Activated effector memory CD4-positive, alpha-beta T cell treated with anti-CD3 and anti-CD28 coated beads, Interleukin-2, amount 50 U/mL, for 16 hours (primary cell): ENCODE data around the gene PCSK4.
"Not testable (repeated sequence)": the region's sequence is repeated elsewhere in the genome, so short reads cannot be mapped to it uniquely, and the experiment has no call there.

ENCODE experiments used
- DNase-seq: peaks from one replicate; pipeline ENCODE4 v3.0.0-alpha.2; 2020

Gene PCSK4

DNA sequence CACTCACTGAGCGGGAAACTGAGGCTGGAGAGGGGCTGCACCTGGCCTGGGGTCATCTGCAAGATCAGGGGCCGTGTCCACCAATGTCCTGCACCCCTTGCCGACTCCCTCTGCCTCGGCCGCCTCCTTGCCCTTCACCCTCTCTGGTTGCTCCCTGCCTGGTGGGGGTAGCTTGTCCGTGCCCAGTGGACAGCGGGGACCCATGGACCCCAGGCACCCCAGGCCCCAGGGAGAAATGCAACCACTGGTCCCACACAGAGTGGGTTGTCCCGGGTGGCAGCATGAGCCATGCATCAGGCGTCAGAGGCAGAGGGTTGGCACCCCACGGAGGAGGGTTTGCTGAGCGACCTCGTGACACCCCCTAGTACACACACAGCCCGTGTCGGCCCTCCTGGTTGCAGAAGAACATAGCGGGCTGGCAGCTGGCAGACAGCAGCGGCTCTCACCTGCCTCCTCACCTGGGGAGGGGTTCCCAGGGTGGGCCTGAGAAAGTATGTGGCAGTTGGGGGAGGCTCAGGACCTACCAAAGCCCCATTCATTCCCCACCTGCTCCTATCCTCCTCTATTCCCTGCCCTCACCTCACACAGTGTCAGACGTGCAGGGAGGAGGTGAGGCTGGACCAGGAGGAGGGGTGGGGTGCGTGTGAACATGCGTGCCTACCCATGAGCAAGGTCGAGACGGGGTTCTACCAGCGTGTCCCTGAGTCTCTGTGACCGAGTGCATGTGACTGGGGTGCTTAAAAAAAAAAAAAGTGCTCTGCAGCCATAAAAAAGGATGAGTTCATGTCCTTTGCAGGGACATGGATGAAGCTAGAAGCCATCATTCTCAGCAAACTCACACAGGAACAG, 14.0 kb upstream of the PCSK4 start:
- no peak for DNase-seq

DNA sequence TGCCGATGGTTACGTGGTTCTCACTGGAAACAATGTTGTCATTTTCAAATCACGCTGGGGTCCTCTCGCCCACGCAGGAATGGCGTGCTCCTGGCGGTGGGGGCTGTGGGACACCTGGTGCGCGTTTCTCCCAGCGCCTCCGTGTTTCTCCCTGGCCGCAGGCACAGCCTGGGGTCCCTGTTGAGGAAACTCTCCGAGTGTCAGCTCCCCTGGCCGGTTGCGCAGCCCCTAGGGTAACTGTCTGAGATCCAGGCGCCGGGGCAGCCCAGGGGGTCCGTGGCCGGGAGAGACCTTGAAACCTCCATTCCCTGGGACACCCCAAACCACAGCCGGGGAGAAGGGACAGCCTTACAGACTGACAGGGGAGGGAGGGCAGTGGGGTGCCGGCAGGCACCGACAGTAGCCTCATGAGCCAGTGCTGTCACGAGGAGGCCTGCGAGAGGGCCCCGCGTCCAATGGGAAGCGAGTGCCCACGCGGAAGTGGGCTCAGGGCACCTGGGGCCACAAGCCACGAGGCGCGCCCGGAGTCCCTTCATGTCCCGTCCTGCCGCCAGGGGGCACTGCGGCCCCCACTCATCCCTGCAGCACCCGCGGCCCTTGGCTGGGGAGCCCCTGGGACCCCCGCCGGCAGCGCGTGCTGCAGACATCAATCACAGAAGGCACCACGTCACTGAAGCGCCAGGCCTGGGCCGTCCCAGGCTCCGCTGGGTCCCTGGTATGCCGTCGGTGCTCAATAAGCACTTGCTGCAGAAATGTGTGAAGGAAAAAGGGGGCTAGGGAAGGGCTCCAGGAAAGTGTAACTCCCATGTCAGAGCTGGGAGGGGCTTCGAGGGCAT, 13.2 kb upstream of the PCSK4 start:
- DNase-seq, result peak; percentile 88

DNA sequence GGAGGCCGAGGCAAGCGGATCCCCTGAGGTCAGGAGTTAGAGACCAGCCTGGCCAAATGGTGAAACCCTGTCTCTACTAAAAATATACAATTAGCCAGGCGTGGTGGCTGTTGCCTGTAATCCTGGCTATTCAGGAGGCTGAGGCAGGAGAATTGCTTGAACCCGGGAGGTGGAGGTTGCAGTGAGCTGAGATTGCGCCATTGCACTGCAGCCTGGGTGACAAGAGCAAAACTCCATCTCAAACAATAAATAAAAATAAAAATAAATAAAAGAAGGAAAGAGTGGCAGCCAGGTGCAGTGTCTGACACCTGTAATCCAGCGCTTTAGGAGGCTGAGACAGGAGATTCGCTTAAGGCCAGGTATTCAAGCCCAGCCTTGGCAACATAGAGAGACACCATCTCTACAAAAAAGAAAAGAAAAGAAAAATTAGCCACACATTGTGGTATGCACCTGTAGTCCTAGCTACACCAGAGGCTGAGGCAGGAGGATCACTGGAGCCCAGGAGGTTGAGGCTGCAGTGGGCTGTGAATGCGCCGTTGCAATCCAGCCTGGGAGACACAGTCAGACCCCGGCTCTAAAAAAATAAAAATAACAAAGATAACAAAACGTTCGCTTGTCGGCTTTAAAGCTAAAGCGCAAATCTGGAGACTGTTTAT, 12.4 kb upstream of the PCSK4 start:
- DNase-seq, result no peak

DNA sequence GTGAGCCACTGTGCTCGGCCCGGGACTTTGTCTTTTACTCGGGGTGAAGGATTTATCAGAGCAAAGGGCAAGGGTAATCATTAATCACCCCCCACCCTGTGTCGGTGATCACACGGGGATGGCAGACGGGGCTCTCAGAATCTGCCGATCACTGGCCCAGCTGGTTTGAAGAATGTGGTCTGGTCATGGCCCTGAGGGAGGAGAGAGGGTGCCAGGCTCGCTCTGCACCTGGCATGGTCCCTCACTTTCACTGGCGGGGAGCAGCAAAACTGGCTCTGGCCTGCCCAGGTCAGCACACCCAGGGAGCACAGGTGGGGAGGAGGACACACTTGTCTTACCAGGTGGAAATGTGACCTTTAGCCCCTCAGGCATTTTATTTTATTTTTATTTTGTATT, 11.0 kb upstream of the PCSK4 start:
- DNase-seq, result no peak

DNA sequence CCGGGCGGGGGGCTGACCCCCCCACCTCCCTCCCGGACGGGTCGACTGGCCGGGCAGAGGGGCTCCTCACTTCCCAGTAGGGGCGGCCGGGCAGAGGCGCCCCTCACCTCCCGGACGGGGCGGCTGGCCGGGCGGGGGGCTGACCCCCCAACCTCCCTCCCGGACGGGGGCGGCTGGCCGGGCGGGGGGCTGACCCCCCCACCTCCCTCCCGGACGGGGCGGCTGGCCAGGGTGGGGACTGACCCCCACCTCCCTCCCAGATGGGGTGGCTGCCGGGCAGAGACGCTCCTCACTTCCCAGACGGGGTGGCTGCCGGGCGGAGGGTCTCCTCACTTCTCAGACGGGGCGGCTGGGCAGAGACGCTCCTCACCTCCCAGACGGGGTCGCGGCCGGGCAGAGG, 9.1 kb upstream of the PCSK4 start:
- DNase-seq, result not testable (repeated sequence)

DNA sequence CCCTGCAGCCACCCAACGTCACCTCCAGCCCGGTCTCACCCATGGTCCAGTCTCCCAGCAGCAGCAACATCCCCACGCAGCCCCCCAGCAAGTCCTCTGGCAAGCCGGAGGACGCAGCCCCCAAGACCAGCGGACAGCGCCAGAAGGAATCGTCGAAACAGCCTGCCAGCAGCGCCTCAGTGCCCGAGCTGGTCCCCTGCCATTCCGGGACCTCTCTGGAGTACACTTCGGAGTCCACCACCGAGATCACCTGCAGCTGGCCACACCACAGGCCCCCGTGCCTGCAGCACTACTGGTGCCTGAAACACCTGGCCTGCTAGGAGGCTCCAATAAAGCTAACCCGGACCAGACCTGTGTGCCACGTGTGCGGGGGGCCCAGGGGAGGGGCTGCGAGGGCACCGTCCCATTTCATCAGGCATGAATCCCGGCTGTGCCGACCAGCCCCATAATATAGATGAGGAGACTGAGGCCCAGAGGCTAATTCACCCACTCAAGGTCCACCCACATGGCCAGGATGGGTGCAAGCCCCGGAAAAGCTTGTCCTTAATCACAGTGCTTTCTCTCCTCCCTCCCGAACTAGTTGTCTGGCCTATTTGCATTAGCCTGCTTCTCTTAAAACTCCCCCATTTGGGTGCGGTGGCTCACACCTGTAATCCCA, 7.6 kb upstream of the PCSK4 start:
- DNase-seq, result no peak

DNA sequence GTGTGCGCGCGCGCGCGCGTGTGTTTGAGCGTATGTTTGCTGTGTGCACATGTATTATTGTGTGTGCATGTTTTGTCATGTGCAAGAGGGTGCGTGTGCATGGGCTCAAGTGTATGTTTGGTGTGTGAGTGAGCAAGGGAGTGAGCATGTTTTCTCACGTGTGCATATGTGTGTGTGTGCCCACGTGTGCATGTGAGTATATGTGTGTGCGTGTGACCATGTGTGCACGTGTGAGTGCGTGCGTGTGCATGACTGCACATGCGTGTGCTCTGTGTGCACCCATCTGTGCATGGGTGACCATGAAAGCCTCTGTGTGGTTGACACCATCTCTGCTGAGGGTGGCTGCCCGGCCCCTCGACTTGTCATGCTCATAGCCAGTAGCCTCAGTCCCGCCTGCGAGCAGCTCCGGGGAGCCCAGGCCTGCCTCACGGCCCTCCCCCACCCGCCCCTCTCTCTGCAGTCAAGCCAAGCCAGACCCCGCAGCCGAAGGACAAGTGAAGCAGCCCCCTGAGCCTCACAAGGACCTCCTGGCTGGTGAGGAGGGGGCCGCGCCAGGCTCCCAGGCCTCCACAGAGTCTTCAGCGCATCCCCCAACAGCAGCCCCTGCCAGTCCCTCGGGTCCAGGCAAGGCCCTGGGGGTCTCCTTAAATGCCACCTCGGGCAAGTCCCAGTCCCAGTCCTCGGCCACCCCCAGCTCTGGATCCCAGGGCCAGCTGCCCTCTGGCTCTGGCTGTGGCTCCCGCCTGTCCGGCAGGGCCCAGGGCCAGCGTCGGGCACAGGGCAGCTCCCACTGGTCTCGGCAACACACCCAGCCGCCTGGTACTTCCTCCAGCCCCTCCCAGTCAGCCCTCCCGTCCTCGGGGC, 6.8 kb upstream of the PCSK4 start:
- no peak for DNase-seq

DNA sequence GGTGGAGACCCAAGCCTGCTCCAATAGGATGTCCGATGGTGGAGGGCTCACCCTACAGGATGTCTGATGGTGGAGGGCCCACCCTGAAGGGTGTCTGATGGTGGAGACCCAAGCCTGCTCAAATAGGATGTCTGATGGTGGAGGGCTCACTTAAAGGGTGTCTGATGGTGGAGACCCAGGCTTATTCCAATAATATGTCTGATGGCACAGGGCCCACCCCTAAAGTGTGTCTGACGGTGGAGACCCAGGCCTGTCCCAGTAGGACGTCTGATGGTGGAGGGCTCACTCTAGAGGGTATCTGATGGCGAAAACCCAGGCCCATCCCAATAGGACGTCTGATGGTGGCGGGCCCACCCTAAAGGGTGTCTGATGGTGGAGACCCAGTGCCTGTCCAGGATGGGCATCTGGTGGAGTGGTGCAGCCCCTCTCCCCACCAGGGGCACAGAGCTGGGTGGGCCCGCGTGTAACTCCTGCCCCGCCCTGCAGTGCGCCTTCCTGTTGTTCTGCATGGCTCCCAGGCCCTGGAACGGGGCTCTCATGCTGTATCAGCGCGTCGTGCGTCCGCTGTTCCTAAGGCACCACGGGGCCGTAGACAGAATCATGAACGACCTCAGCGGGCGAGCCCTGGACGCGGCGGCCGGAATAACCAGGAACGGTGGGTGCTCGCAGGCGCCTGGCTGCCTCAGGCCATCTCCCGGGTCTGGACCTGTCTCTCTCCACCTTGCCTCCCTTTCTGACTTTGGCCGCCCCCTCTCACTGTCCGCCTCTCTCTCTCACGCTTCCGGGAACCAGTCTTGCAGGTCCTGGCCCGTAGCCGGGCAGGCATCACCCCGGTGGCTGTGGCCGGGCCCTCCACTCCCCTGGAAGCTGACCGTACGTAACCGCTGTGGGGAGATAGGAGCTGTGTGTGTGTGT, 5.9 kb upstream of the PCSK4 start:
- DNase-seq, result no peak

DNA sequence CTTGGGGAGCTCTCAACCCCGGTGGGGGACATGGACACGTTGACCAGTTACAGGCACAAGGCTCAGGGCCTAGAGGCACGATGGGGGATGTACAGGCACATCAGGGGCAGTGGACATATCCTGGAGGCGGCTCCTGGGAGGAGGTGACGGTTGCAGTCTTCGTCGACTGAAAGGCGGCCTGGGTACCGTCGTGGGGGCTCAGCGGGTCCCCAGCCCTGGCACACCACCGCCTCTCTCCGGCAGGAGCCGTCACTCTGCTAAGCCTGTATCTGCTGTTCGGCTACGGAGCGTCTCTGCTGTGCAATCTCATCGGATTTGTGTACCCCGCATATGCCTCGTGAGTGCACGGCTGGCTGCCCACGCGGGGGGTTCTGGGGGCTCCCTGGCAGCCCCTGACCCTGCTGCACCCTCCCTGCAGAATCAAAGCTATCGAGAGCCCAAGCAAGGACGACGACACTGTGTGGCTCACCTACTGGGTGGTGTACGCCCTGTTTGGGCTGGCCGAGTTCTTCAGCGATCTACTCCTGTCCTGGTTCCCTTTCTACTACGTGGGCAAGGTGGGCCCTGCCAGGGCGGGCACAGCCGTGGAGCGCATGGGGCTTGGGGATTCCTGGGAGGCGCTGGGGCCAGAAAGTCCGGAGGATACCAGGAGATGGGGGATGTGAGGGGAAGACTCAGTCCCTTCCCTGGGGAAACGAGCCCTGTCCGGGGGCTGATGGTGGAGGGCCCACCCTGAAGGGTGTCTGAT, 5.1 kb upstream of the PCSK4 start:
- no peak for DNase-seq

DNA sequence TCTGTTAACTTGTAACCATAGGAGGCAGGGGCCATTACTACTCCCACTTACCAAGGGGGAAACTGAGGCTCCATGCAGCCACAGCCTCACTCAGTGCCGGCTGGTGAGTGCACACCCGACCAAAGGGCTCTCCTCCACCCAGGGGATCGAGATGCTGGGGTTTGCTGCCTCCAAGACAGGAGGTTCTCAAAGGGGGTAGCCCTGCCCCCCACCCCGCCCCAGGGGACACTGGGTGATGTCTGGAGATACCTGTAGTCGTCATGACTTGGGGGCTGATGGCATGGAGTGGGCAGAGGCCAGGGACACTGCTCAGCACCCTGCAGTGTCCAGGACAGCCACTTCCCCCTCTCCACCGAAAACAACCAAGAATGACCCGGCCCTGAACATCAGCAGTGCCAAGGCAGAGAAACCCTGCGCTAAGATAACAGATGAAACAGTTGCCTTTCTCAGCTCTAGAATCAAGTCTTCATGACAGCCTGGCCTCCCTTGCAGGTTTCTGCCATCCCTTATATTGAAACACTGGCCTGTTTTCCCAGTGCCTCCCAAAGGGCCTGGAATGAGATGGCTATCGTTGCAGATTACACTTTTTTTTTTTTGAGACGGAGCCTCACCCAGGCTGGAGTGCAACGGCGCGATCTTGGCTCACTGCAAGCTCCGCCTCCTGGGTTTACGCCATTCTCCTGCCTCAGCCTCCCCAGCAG, 4.1 kb upstream of the PCSK4 start:
- no peak for DNase-seq

DNA sequence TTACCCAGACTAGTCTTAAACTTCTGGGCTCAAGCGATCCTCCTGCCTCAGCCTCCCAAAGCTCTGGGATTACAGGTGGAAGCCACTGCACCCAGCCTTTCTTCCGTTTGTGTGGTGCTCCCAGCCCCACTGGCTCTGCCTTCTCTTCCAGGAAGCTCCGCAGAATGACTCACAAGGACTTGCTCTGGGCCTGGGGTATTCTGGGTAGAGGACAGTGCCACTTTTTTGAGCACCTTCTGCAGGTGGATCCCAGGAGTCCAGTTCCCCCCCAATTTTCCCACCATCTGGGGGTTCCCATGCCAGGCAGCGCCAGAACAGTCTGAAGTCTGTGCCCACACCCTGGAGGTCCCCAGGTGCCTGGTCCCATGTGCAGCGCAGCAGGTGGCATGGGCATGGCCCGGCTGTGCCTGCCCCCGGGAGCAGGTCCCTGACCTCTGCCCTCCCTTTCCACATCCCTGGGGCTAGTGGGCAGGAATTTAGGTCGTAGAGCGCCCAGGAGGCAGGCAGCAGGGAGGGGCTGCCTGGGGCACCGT, 2.4 kb upstream of the PCSK4 start:
- DNase-seq, result no peak

DNA sequence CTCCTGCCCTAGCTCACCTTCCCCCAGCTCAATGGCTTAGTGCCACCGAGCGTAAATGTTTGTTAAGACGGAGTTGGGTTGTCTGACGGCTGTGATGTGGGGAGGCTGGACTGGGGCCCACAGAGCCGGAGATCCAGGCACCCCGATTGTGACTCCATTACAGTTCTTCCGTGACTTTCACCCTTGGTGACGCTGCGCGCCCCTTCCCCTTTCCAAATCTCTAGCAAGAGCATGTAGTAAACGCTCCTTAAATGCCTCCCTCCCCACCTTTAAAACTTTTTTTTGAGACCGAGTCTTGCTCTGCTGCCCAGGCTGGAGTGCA, 1.7 kb upstream of the PCSK4 start:
- DNase-seq, result no peak

DNA sequence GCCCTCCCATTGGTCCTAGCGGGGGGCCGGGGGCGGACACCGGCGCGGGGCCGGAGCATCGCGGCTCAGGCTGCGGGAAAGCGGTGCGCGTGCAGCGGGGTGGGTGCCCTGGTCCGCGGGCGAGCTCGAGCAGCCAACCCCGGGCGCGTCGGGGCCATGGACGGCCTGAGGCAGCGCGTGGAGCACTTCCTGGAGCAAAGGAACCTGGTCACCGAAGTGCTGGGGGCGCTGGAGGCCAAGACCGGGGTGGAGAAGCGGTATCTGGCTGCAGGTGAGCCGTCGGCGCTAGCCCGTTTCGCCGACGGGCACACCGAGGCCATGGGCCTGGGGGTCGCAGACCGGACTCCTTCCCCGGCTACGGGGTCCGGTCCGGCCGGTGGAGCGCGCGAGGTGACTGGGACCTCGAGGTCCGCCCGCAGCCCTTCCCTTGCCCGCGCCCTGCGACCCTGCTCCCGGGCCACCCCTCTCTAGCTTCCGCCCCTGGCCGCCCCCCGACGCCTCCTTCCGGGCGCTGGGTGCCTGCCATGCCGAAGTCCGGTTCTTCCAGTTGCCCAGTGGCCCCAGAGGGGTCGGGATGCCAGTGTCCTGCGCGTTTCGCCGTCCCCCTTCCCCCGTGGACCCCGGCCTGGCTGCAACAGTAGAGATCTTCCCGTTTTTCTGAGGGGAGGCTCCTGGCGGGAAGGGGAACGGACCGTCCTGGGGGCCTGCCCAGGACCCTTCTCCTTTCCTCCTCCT, 1.1 kb upstream of the PCSK4 start, which contains the start of gene REEP6:
REEP6 (plus strand) TSS at position 68 of the 735 bp plus-strand sequence; CDS start at position 157, 89 bp downstream.
- DNase-seq, result no peak

DNA sequence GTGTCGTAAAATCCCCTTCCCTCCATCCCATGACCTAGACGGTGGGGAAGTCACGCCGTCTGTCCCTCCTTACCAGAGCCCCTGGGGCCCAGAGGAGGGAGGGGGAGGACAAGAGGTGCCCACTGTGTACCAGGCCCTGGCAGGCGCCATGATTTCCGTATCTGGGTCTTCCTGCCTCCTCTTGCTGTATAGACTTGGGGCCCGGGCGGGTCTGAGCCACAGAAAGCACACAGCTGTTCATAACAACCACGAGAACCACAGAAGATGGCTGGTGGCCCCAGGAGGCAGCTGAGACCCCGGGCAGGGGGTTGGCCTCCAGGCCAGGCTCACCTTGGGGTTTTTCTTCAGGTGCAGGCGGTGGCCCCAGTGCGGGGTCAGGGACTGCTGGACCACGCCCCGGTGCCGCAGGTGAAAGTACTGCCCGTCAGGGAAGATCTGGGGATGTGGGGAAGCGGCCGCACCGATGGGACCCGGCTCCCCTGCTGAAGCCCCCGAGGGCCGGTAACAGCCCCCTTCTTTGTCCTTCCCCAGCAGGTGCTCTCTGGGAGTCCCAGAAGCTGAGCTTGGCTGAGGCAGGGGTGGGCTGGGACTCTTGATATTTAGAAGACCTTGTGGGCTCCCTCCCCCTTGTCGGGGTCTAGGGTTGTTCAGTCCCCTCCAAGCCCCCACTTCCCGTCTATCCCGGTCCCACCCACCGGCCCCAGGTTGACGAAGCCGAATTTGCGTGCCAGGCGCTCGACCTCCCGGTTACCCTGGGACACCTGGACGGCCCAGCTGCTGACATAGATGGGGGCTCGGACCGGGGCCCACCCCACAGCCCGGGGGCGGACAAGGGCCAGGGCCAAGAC, 463 bp downstream of the PCSK4 start:
- DNase-seq, result no peak

DNA sequence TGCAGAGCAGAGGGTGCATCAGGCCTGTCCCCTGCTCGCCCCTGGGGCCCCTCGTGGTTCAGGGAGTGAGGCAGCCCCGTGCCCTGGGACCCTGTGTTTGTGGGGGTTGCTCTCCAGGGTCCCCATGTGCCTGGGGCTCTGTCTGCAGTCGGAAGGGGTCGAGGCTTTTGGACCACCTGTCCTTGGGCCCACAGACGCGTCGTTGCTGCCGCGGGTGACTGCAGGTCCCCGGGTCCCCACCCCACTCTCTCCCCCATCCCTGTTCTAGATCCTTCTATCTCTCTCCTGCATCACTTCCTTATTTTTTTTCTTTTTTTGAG, 1.9 kb downstream of the PCSK4 start:
- peak; percentile 60 for DNase-seq

DNA sequence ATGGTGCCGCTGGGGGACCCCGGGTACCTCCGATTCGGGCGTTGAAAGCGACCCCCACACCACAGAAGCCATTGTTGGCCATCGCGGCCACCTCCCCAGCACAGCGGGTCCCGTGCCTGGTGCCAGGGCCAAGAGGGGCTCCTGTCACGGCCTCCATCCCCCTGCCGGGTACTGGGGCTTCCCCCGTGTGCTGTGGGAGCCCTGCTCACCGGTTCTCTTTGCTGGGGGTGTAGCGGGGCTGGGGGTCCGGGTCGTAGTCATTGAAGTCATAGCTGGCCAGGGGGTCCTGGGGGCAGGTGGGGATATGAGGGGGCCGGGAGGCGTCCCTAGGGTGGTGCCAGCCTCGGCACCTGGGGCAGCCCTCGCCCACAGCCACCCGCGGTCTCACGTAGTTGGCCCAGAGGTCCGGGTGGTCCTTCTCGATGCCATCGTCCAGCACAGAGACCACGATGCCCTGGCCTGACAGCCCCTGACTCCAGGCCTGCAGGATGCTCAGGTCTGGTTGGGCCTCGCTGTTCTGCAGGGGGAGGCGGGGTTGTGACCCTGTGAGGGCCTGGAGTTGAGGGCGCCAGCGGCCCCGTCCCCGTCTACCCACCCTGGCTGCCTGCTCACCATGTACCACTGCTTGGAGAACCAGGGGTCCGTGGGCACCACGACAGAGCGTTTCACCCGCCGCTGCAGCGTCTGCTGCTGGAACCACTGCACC, 2.4 kb downstream of the PCSK4 start:
- no peak for DNase-seq
